Sigmoid colon (tissue), 7 donors: Measurements from ENCODE around the gene ADGRV1. TPM values are rescaled to one million over a fixed set of nuclear protein-coding genes. Genes with fewer than 3 reads are reported as not detected.

Experiments used
- DNase-seq: peaks from one replicate; pipeline ENCODE4 v3.0.0-alpha.2; 2019
- H3K27ac ChIP-seq, 4 donors: fragments of 200-600 bp; sonication (generic); one replicate each; pipeline ENCODE4 v1.5.1; 2016 to 2019; ENCODE audit warnings: mild to moderate bottlenecking in 1 of 4
- H3K27me3 ChIP-seq, 3 donors: fragments of 200-600 bp; sonication (generic); one replicate each; pipeline ENCODE4 v1.5.1; 2019; ENCODE audit warnings: mild to moderate bottlenecking in 1 of 3
- H3K36me3 ChIP-seq, 4 donors: fragments of 200-600 bp; sonication (generic); one replicate each; pipeline ENCODE4 v1.5.1; 2016 to 2019
- H3K4me1 ChIP-seq, 4 donors: fragments of 200-600 bp; sonication (generic); one replicate each; pipeline ENCODE4 v1.5.1; 2017 to 2019
- H3K4me3 ChIP-seq, 4 donors: fragments of 200-600 bp; sonication (generic); one replicate each; pipeline ENCODE4 v1.5.1; 2017 to 2019; ENCODE audit warnings: mild to moderate bottlenecking in 2 of 4, moderate library complexity in 1 of 4
- H3K9me3 ChIP-seq, 4 donors: fragments of 200-600 bp in 3 of 4; sonication (generic) in 3 of 4; one replicate each; pipeline versions ENCODE4 v1.5.1 to v1.6.1; 2013 to 2019
- EP300 ChIP-seq, 4 donors: sonication (generic); formaldehyde crosslinking; IDR thresholded peaks; one replicate each; pipeline ENCODE4 v1.6.1; 2017; ENCODE audit warnings: antibody characterized with exemption in 4 of 4
- POLR2A ChIP-seq, 2 donors: fragments of 450-650 bp; IDR thresholded peaks; one replicate each; pipeline ENCODE4 v1.6.1; 2016; ENCODE audit warnings: antibody characterized with exemption in 2 of 2, mild to moderate bottlenecking in 2 of 2, moderate library complexity in 2 of 2
- POLR2AphosphoS5 ChIP-seq, 4 donors: sonication (generic); formaldehyde crosslinking; IDR thresholded peaks; one replicate each; pipeline ENCODE4 v1.6.1; 2017; ENCODE audit warnings: antibody characterized with exemption in 4 of 4
- WGBS, 2 donors: extraction: QIAGEN DNeasy Blood & Tissue Kit; methylation state at CpG; one replicate each; pipeline ENCODE4 v1.1.7; 2013; 5-methylcytosine and 5-hydroxymethylcytosine counted together
- intact Hi-C: fragments of 100-400 bp; cut with DNase I; formaldehyde crosslinking; loops from one replicate; pipeline ENCODE4 v1.15.1; 2023
- polyA plus RNA-seq, 3 donors: library from polyadenylated mRNA; stranded (reverse); fragments of 200-250 nt; gene quantifications; one replicate each; pipeline ENCODE4 v1.2.3, GENCODE V29; 2013
- total RNA-seq, 4 donors: library from RNA; depleted of rRNA; stranded (reverse); fragments of >200 nt; gene quantifications; one replicate each; pipeline ENCODE4 v1.1.0, GENCODE V29; 2016
- TF ChIP-seq, protein P1 (sequence below), 4 experiments: fragments of 450-650 bp in 3 of 4; fragments of 200-600 bp in 1 of 4; IDR thresholded peaks; one replicate each; pipeline ENCODE4 v1.5.1; 2016 to 2019; ENCODE audit warnings: antibody characterized with exemption in 4 of 4, mild to moderate bottlenecking in 3 of 4, moderate library complexity in 2 of 4
- donor health status: healthy with polysubstance abuse.
- donor health status: Bipolar disorder and iron deficiency.
- donor health status: healthy.

ADGRV1 gene
- total and polyA plus RNA-seq, 7 donors: 0.54 to 2.1 (median 0.74) TPM; not detected in 1

DNA sequence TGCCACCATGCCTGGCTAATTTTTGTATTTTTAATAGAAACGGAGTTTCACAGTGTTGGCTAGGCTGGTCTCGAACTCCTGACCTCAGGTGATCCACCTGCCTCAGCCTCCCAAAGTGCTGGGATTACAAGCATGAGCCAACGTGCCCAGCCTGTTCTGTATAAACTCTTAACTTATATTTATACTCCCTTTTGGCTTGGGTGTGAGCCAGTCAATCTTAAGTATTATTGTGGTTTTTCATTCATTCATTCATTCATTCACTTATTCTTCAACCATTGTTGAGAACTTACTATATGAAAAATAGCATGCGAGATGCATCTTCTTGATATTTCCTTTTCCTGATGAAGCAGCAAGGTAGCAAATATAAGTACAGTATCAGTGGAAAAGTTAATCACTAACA is 132.9 kb downstream of the ADGRV1 start:
- Histone ChIP-seq H3K27ac (no peak overlapping the region), H3K4me1 (no peaks in the 10 kb centered on the region), H3K36me3 (no peaks in the 10 kb centered on the region), H3K27me3 (no peaks in the 10 kb centered on the region), H3K4me3 (no peak overlapping the region), H3K9me3 (no peaks in the 10 kb centered on the region)
- TF ChIP-seq, protein P1, sequence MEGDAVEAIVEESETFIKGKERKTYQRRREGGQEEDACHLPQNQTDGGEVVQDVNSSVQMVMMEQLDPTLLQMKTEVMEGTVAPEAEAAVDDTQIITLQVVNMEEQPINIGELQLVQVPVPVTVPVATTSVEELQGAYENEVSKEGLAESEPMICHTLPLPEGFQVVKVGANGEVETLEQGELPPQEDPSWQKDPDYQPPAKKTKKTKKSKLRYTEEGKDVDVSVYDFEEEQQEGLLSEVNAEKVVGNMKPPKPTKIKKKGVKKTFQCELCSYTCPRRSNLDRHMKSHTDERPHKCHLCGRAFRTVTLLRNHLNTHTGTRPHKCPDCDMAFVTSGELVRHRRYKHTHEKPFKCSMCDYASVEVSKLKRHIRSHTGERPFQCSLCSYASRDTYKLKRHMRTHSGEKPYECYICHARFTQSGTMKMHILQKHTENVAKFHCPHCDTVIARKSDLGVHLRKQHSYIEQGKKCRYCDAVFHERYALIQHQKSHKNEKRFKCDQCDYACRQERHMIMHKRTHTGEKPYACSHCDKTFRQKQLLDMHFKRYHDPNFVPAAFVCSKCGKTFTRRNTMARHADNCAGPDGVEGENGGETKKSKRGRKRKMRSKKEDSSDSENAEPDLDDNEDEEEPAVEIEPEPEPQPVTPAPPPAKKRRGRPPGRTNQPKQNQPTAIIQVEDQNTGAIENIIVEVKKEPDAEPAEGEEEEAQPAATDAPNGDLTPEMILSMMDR (IDR thresholded peaks at IDR 0.05): no peak
- TF ChIP-seq POLR2AphosphoS5 (IDR thresholded peaks at IDR 0.05) (no peak), EP300 (IDR thresholded peaks at IDR 0.05) (no peak), POLR2A (IDR thresholded peaks at IDR 0.05) (no peak)
- intact Hi-C loops: no loop called here
- DNase-seq: no peak
- WGBS, 2 donors: 89 to 90% methylated on average over 4 of the region's 4 CpGs

DNA sequence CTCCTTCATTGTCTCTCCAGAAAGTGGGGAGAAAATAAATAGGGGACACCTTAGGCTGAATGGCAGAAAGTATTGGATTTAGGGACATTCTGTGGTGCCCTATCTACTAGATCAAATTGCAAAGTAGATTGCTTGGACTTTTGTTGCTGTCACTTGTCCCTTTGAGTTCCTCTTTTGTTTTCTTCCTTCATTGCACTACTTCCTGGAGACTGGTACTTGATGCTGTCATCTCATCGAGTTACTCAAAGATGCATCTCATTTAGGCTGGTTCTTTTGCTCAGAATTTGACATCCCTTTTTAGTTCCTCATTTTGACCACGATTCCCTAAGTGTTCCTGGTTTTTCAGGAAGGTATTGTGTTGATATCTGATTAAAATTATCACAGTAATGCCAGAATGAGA is 137.6 kb downstream of the ADGRV1 start:
- Histone ChIP-seq H3K27me3 (no peaks in the 10 kb centered on the region), H3K4me3 (no peak overlapping the region), H3K27ac (no peak overlapping the region), H3K9me3 (no peaks in the 10 kb centered on the region), H3K4me1 (no peaks in the 10 kb centered on the region), H3K36me3 (no peaks in the 10 kb centered on the region)
- WGBS, 2 donors: 43 to 66% methylated on average over 2 of the region's 2 CpGs
- DNase-seq: no peak
- TF ChIP-seq EP300 (IDR thresholded peaks at IDR 0.05): no peak
- TF ChIP-seq POLR2AphosphoS5 (IDR thresholded peaks at IDR 0.05): no peak
- TF ChIP-seq, protein P1 (IDR thresholded peaks at IDR 0.05): no peak
- no peak for TF ChIP-seq POLR2A (IDR thresholded peaks at IDR 0.05)
- intact Hi-C loops: no loop called here

DNA sequence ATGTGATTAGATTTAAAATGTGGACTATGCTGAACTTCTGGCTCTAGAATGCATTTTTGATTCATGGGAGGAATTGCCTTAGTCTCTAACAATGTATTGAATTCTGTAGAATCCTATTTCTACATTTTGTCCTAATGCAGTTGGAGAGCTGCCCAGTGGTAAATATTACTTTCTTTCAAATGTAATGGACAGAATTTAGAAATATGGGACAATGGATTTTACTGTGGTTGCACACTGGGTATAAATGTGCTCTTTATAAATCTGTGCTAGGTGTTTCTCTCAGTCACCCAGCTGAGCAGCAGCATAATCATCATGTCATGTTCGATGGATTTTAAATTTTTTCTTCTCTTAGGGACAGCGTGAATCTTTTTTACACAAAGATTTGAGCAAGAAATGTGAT is 141.7 kb downstream of the ADGRV1 start:
- TF ChIP-seq POLR2AphosphoS5 (IDR thresholded peaks at IDR 0.05) (no peak), POLR2A (IDR thresholded peaks at IDR 0.05) (no peak), EP300 (IDR thresholded peaks at IDR 0.05) (no peak)
- TF ChIP-seq, protein P1 (IDR thresholded peaks at IDR 0.05): no peak
- no peak for DNase-seq
- Histone ChIP-seq H3K4me1 (no peaks in the 10 kb centered on the region), H3K27ac (no peak overlapping the region), H3K9me3 (no peaks in the 10 kb centered on the region), H3K4me3 (no peak overlapping the region), H3K27me3 (no peaks in the 10 kb centered on the region), H3K36me3 (no peaks in the 10 kb centered on the region)
- intact Hi-C loops: no loop called here
- WGBS, 2 donors: 87 to 92% methylated on average over 2 of the region's 2 CpGs

DNA sequence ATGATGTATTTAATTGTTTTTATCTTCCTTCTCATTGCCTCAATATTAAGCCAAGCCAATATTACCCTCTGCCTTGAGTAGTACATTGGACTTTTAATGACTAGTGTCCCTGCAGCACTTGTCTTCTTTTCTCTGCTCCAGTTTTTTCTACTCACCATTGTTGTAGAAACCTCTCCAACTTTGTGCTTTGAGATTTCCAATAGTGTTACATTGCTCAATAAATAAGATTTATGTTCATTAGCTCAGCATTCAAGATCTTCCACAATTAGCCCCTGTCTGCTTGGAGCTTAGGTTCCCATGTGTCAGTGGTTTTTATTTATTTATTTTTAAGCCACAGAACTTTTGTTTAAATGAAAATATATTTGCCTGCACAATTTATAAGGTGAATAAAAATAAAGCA is 145.3 kb downstream of the ADGRV1 start:
- DNase-seq: no peak
- H3K4me1 ChIP-seq: no peaks in the 10 kb centered on the region
- intact Hi-C loops: no loop called here
- H3K4me3 ChIP-seq: no peak overlapping the region
- H3K36me3 ChIP-seq: no peaks in the 10 kb centered on the region
- H3K27me3 ChIP-seq: no peaks in the 10 kb centered on the region
- no peak for TF ChIP-seq POLR2A (IDR thresholded peaks at IDR 0.05)
- no peak overlapping the region for H3K27ac ChIP-seq
- no peaks in the 10 kb centered on the region for H3K9me3 ChIP-seq

DNA sequence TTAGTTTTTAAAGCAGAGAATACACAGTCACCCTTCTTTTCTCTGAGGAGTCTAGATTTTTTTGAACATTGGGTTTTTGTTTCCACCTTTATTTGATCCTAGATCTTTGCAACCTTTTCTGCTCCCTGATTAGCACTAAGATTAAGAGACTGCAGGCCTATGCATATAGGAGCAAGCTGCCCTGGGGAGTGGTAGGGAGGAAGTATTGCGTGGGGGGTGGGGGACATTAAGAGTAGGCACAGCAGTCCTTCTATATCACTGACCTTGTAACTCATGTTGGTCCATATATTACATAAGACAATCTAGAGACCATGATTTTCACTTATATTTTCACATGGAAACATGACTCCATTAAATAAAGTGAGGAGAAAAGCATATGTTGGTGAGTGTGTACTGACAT is 149.1 kb downstream of the ADGRV1 start:
- 94 to 95% methylated on average over 1 of the region's 1 CpG for WGBS, 2 donors
- TF ChIP-seq EP300 (IDR thresholded peaks at IDR 0.05): no peak
- no peak for TF ChIP-seq POLR2AphosphoS5 (IDR thresholded peaks at IDR 0.05)
- TF ChIP-seq, protein P1 (IDR thresholded peaks at IDR 0.05): no peak
- no peak for TF ChIP-seq POLR2A (IDR thresholded peaks at IDR 0.05)
- Histone ChIP-seq H3K9me3 (no peaks in the 10 kb centered on the region), H3K4me1 (no peaks in the 10 kb centered on the region), H3K27me3 (no peaks in the 10 kb centered on the region), H3K36me3 (no peaks in the 10 kb centered on the region), H3K27ac (no peak overlapping the region), H3K4me3 (no peak overlapping the region)
- DNase-seq: no peak
- intact Hi-C loops: no loop called here
